Skeletal muscle cell (primary cell): ENCODE measurements around the gene COX7B2.

ENCODE experiments used
- DNase-seq: peaks from one replicate; pipeline ENCODE4 v3.0.0-alpha.2; 2010; ENCODE audit warnings: low read depth
- H3K4me3 ChIP-seq: 2 replicates; pipeline ENCODE4 v1.5.1; 2011; ENCODE audit warnings: low read depth, mild to moderate bottlenecking, control low read depth, low read length, moderate library complexity

The COX7B2 gene

GRCh38 chr4:46793036-46793435 lies 116.0 kb downstream of the COX7B2 start:
- no peak for DNase-seq
- H3K4me3 ChIP-seq = no peak overlapping the region

- H3K4me3 ChIP-seq = no peak overlapping the region
- no peak for DNase-seq
Observed at GRCh38 chr4:46781434-46782092, 127.5 kb downstream of the COX7B2 start.

GRCh38 chr4:46765465-46765864 lies 143.6 kb downstream of the COX7B2 start:
- no peak overlapping the region for H3K4me3 ChIP-seq
- DNase-seq = no peak

DNA sequence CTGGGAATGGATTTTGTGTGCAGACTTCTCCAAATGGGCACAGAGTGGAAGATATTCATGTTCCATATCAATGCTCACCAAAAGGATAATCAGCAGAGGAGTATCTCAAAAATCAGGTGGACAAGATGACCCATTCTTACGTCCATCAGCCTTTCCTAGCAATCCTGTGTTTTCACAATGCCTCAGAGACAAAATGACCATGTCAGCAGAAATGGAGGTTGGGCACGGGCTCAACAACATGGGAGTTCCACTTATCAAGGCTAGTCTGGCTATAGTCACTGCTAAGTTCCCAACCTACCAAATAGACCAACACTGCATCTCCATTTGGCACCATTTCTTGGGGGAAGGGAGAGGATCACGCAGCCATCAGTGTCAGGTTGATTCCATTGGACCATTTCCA lies 179.0 kb downstream of the COX7B2 start:
- H3K4me3 ChIP-seq = no peak overlapping the region
- DNase-seq = no peak

- DNase-seq = no peak
- H3K4me3 ChIP-seq = no peak overlapping the region
Observed at GRCh38 chr4:46720055-46720454, 189.0 kb downstream of the COX7B2 start.

GRCh38 chr4:46717950-46718349 lies 191.1 kb downstream of the COX7B2 start:
- H3K4me3 ChIP-seq = no peak overlapping the region
- no peak for DNase-seq

- no peak for DNase-seq
- H3K4me3 ChIP-seq = no peak overlapping the region
Observed at GRCh38 chr4:46715468-46715867, 193.6 kb downstream of the COX7B2 start.

DNA sequence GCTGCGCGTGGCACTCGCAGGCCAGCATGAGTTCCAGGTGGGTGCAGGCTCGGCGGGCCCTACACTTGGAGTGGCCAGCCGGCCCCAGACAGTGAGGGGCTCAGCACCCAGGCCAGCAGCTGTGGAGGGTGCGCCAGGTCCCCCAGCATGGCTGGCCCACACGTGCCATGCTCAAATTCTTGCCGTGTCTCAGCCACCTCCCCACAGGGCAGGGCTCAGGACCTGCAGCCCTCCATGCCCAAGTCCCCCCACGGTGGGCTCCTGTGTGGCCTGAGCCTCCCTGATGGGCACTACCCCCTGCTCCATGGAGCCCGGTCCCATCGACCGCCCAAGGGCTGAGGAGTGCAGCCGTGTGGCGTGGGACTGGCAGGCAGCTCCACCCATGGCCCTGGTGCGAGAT lies 210.2 kb downstream of the COX7B2 start:
- no peak for DNase-seq
- H3K4me3 ChIP-seq = no peak overlapping the region
